Measurements from ENCODE around the gene SLC2A5.
"Not testable (repeated sequence)": the region's sequence is repeated elsewhere in the genome, so short reads cannot be mapped to it uniquely, and the experiment has no call there.

Gene SLC2A5

DNA sequence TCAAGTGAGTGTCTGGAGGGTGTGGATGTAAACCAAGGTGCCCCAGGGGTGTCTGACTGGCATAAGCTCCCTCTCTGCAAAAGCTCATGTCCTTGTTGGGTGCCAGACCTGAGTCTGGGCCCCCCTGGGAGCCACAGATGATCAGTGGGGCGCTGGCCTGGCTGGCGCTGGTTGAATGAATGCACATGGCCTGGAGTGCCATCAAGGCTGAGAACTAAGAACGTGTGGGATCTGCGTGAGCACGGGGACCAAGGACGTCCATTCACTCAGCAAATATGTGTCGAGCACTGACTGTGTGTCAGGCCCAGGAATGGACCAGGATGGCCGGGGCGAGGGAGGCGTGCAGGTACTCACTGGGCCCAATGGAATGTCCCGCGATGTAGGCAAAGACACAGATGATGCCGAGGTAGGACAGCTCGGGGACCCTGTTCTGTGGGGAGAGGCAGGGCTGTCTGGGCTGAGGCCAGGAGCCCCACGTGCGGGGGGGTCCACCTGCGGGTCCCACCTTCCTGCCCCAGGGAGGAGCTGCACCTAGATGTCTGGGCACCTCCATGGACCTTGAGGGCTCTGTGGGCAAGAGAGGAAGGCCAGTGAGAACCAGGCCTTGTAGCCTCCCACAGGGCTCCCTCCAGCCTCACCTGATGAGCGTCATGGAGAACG lies 62.3 kb downstream of the SLC2A5 start:
- H3K9me3 Mint-ChIP-seq: no peaks in the 10 kb centered on the region
- no peak for DNase-seq
- no peak overlapping the region for H3K27ac Mint-ChIP-seq
- CTCF ChIA-PET: interaction anchor here (1.3 to 9.4 kb wide), 4 partner anchors 20 to 96 kb away, joined by 3 to 123 read pairs (median 80); no protein-coding TSS in a partner anchor
- no peaks in the 10 kb centered on the region for H3K36me3 Mint-ChIP-seq
- no peak overlapping the region for H3K4me3 Mint-ChIP-seq
- peaks cover 20% of the 10 kb centered on the region for H3K4me1 Mint-ChIP-seq
- peaks cover 44% of the 10 kb centered on the region for H3K27me3 Mint-ChIP-seq

DNA sequence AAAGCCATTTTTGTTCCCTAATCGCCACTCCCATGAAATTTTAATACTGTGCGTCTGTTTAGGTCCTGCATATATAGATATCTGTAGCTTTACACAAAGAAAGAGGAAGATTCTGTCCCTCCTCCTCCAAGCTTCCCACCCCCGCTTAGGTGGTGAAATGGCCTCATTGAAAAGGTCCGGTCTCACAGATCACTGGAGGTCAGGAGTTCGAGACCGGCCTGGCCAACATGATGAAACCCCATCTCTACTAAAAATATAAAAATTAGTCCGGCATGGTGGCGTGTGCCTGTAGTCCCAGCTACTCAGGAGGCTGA lies 64.1 kb downstream of the SLC2A5 start:
- peaks cover 13% of the 10 kb centered on the region for H3K4me1 Mint-ChIP-seq
- no peak for DNase-seq
- no peaks in the 10 kb centered on the region for H3K9me3 Mint-ChIP-seq
- H3K36me3 Mint-ChIP-seq: no peaks in the 10 kb centered on the region
- H3K27ac Mint-ChIP-seq: no peak overlapping the region
- no peak overlapping the region for H3K4me3 Mint-ChIP-seq
- CTCF ChIA-PET: interaction anchor here (0.7 to 9.4 kb wide), 45 partner anchors 8 to 991 kb away, joined by 3 to 123 read pairs (median 7); no protein-coding TSS in a partner anchor
- H3K27me3 Mint-ChIP-seq: peaks cover 35% of the 10 kb centered on the region

DNA sequence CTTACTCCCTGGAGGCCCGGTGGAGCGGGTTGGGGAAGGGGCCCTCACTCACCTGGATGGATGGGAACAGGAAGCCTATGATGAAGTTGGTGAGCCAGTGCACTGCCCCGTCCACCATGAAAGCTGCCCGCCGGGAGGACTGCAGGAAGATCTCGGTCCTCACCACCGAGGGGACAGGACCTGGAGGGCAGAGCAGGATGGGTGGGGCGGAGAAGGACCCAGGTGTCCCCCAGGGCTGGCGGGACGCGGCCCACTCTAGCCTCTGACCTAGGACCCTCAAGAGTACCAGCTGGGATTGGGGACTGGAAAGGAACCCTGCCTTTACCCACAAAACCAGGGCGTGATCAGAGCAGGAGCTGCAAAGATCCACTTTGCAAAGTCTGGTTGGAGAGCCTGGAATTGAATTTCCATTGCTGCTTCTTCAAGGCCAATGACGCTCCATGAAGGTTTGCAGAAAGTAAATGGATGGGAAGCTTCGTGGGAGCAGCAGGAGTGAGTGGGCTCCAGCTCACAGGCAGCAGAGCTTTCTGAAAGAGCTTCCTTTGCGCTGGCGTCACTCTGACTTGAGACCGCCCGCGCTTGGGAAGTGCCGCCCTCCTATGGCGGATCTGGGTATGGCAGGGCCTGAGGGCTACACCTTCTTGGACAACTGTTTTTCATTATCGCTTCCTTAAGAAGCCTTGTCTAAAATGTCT lies 64.6 kb downstream of the SLC2A5 start:
- CTCF ChIA-PET: interaction anchor here (0.5 to 9.4 kb wide), 53 partner anchors 8 to 991 kb away, joined by 3 to 123 read pairs (median 5); no protein-coding TSS in a partner anchor
- peak overlapping the region; percentile 75 for H3K27ac Mint-ChIP-seq

DNA sequence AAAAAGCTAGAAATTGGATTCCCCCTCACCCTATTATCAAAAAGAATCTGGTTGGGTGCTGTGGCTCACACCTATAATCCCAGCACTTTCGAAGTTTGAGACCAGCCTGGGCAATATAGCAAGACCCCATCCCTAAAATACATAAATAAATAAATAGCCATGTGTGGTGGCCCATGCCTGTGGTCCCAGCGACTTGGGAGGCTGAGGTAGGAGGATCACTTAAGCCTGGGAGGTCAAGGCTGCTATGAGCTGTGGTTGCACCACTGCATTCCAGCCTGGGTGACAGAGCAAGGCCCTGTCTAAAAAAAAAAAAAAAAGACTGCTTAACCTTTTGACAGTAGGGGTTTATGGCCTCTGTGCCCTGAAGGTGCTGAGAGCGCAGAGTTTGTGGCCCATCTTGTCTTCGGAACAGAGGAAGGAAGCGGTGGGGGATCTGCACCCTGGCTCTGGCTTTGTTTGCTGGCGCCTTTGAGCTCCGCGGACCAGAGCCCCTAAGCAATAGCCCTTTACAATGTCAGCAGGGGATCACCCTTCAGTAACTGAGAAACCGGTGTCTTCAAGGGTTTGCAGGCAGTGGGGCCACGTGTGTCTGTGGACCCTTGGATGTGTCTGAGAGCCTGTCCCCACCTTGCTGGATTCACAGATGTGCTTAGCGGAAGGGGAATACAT lies 65.3 kb downstream of the SLC2A5 start:
- Mint-ChIP-seq H3K9me3 (no peaks in the 10 kb centered on the region), H3K4me3 (peak overlapping the region; percentile 50), H3K27me3 (peaks cover 37% of the 10 kb centered on the region), H3K27ac (no peak overlapping the region), H3K36me3 (no peaks in the 10 kb centered on the region), H3K4me1 (peaks cover 13% of the 10 kb centered on the region)
- CTCF ChIA-PET: interaction anchor here (0.6 to 9.4 kb wide), 24 partner anchors 8 to 189 kb away, joined by 3 to 123 read pairs (median 8); no protein-coding TSS in a partner anchor
- peak; percentile 47 for DNase-seq

More for the DNA sequence above, 64.6 kb downstream of the SLC2A5 start:
- peak; percentile 91 for DNase-seq
- H3K36me3 Mint-ChIP-seq: no peaks in the 10 kb centered on the region
- H3K27me3 Mint-ChIP-seq: peaks cover 35% of the 10 kb centered on the region
- H3K4me3 Mint-ChIP-seq: peak overlapping the region; percentile 50
- H3K9me3 Mint-ChIP-seq: no peaks in the 10 kb centered on the region
- H3K4me1 Mint-ChIP-seq: peaks cover 13% of the 10 kb centered on the region

DNA sequence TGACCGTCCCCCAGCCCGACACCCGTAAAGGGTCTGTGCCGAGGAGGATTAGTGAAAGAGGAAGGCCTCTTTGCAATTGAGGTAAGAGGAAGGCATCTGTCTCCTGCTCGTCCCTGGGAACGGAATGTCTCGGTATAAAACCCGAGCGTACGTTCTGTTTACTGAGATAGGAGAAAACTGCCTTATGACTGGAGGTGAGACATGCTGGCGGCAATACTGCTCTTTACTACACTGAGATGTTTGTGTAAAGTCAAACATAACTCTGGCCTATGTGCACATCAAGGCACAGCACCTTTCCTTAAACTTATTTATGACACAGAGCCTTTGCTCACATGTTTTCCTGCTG lies 67.2 kb downstream of the SLC2A5 start:
- not testable (repeated sequence) for H3K9me3 Mint-ChIP-seq, DNase-seq, H3K27ac Mint-ChIP-seq, H3K36me3 Mint-ChIP-seq, H3K4me3 Mint-ChIP-seq
- CTCF ChIA-PET: interaction anchor here (6.3 kb wide), 1 partner anchor 83 kb away, joined by 123 read pairs; no protein-coding TSS in a partner anchor
- peaks cover 13% of the 10 kb centered on the region for H3K4me1 Mint-ChIP-seq
- H3K27me3 Mint-ChIP-seq: peaks cover 31% of the 10 kb centered on the region

DNA sequence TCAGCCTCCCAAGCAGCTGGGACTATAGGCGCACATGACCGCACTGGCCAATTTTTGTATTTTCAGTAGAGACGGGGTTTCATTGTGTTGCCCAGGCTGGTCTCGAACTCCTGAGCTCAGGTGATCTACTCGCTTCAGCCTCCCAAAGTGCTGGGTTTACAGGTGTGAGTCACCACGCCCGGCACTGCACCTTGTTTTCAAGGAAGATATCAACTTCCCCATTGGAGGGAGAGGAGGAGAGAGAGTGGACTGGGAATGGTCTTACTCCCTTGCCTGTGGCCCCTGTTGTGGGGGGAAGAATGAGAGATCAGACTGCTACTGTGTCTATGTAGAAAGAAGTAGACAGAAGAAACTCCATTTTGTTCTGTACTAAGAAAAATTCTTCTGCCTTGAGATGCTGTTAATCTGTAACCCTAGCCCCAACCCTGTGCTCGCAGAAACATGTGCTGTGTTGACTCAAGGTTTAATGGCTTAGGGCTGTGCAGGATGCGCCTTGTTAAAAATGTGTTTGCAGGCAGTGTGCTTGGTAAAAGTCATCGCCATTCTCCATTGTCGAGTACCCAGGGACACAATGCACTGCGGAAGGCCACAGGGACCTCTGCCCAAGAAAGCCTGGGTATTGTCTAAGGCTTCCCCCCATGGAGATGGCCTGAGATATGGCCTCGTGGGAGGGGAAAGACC lies 67.8 kb downstream of the SLC2A5 start:
- not testable (repeated sequence) for H3K36me3 Mint-ChIP-seq, DNase-seq, H3K4me3 Mint-ChIP-seq, H3K27ac Mint-ChIP-seq, H3K9me3 Mint-ChIP-seq
- CTCF ChIA-PET: interaction anchor here (0.7 to 0.8 kb wide), 2 partner anchors 18 to 83 kb away, joined by 3 read pairs; no protein-coding TSS in a partner anchor
- Mint-ChIP-seq H3K27me3 (peaks cover 31% of the 10 kb centered on the region), H3K4me1 (peaks cover 13% of the 10 kb centered on the region)

DNA sequence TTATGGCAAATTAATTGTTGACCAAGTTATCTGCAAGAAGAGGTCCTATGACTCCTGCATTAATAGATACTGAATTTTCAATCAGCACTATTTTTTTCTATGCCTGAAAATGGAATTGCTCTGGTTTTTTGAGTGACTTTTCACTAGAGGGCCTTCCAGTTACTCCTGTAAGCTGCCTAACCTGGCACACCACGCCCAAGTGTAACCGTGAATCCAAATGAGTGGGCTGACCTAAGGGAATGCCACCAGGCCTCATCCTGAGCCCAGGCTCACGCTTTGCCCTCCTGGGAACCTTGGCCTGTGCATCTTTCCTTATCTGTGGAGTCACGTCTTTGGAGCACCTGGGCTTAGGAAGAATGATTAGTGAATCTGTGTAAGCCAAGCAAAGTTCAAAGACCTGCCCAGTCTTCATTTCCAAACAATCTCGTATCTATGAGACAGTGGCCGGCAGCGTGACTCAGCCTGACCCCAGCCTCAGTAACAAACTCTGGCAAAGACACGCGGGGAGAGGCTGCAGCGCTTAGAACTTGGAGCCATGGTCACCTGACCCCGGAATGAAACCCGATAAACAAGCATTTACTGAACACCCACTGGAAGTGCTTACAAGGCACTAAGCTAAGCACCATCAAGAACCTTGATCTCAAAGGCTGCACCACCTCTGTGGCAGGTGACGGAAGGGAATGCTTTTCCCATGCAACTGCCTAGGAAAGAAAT lies 75.3 kb downstream of the SLC2A5 start:
- not testable (repeated sequence) for H3K9me3 Mint-ChIP-seq, H3K36me3 Mint-ChIP-seq, DNase-seq, H3K4me3 Mint-ChIP-seq, H3K27me3 Mint-ChIP-seq, H3K27ac Mint-ChIP-seq
- CTCF ChIA-PET: interaction anchor here (1.9 to 11.3 kb wide), 2 partner anchors 75 to 76 kb away, joined by 5 to 208 read pairs; no protein-coding TSS in a partner anchor
- H3K4me1 Mint-ChIP-seq: peaks cover 18% of the 10 kb centered on the region

DNA sequence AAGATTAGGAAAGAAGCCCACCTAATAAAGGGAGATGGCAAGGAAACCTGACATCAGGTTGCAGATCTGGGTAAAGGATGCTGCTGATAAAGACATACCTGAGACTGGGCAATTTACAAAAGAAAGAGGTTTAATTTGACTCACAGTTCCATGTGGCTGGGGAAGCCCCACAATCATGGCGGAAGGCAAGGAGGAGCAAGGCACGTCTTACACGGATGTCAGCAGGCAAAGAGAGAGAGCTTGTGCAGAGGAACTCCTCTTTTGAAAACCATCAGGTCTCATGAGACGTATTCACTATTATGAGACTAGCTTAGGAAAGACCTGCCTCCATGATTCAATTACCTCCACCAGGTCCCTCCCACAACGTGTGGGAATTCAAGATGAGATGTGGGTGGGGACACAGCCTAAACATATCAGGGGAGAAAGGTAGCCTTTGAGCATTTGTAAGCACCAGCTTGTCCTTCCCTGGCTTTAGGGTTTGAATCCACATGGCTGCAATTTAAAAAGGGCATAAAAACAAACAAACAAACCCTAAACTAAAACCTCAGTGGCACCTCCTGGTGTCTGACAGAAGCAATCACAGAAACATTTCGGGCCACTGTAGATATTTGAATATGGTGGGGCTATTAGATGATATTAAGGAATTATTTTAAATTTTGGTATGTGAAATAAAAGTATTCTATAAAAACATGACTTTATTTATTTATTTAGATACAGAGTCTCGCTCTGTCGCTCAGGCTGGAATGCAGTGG lies 76.3 kb downstream of the SLC2A5 start:
- peaks cover 3% of the 10 kb centered on the region for H3K9me3 Mint-ChIP-seq
- H3K36me3 Mint-ChIP-seq: no peaks in the 10 kb centered on the region
- peaks cover 9% of the 10 kb centered on the region for H3K27me3 Mint-ChIP-seq
- H3K27ac Mint-ChIP-seq: no peak overlapping the region
- DNase-seq: no peak
- CTCF ChIA-PET: interaction anchor here (1.4 to 11.3 kb wide), 2 partner anchors 12 to 74 kb away, joined by 9 to 208 read pairs; no protein-coding TSS in a partner anchor
- no peak overlapping the region for H3K4me3 Mint-ChIP-seq
- H3K4me1 Mint-ChIP-seq: peaks cover 27% of the 10 kb centered on the region

DNA sequence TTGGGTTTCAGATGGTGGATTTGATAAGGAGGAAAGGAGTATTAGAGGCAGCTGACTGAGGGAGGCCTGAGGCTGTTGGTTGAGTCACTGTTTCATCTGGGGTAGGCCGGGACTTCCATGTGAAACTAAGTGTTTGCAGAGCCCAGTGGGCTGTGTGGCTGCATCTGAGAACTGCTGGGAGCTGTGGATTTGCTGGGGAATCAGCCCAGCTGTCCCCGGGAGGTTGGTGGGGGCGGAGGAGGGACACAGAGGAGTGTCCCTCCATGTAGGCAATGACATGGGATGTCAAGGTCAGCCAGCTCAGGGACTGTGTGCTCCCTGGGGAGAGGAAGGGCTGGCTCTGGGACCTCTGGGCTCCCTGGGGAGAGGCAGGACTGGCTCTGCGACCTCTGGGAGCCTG lies 79.6 kb downstream of the SLC2A5 start:
- peaks cover 57% of the 10 kb centered on the region for H3K4me1 Mint-ChIP-seq
- CTCF ChIA-PET: interaction anchor here (0.6 to 11.3 kb wide), 15 partner anchors 15 to 140 kb away, joined by 3 to 208 read pairs (median 6); partner anchors contain the start of gene CA6
- DNase-seq: peak; percentile 46
- peak overlapping the region; percentile 1 for H3K4me3 Mint-ChIP-seq
- no peaks in the 10 kb centered on the region for H3K27me3 Mint-ChIP-seq
- H3K9me3 Mint-ChIP-seq: peaks cover 3% of the 10 kb centered on the region
- H3K27ac Mint-ChIP-seq: peak overlapping the region; percentile 83
- H3K36me3 Mint-ChIP-seq: no peaks in the 10 kb centered on the region

DNA sequence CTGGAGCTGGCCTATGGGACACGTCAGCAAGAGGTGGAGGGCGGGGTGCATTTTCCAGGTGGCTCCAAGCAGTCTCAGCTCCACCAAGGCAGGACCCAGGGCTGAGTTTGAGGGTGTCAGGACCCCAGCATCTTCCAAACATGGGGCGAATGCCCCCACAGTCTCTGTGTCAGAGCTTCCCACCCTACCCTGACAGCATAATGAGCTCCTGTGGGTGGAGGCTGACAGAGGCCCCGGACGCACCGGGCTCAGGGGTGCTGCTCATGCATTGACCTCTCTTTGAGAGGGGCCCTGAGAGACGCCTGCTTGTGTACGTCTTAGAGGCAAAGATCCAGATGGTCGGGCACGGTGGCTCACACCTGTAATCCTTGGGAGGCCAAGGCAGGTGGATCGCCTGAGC lies 80.4 kb downstream of the SLC2A5 start:
- no peak overlapping the region for H3K4me3 Mint-ChIP-seq
- H3K4me1 Mint-ChIP-seq: peaks cover 63% of the 10 kb centered on the region
- CTCF ChIA-PET: interaction anchor here (0.7 to 11.3 kb wide), 14 partner anchors 16 to 139 kb away, joined by 3 to 208 read pairs (median 6); partner anchors contain the start of gene CA6
- no peak for DNase-seq
- no peaks in the 10 kb centered on the region for H3K36me3 Mint-ChIP-seq
- no peaks in the 10 kb centered on the region for H3K27me3 Mint-ChIP-seq
- H3K9me3 Mint-ChIP-seq: peaks cover 3% of the 10 kb centered on the region
- H3K27ac Mint-ChIP-seq: peak overlapping the region; percentile 49

DNA sequence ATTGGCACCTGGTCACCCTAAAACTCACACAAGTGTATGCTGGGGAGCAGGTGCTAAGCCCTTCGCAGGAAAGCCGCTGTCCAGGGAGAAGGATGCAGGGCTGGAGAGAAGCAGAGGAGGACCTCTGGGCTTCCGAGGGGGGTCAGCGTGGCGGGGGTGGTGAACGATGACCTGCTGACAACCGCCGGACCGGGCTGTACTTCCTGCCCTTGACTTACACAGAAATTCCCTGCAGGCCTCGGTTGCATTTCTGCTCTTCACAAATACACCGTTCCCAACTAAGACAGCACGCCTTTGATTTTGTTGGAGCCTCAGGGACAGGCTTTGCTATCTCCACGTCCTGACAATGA lies 80.8 kb downstream of the SLC2A5 start:
- Mint-ChIP-seq H3K9me3 (peaks cover 3% of the 10 kb centered on the region), H3K27me3 (no peaks in the 10 kb centered on the region), H3K4me1 (peaks cover 68% of the 10 kb centered on the region), H3K4me3 (no peak overlapping the region), H3K27ac (no peak overlapping the region), H3K36me3 (no peaks in the 10 kb centered on the region)
- CTCF ChIA-PET: interaction anchor here (1.5 to 11.3 kb wide), 11 partner anchors 16 to 129 kb away, joined by 5 to 208 read pairs (median 8); no protein-coding TSS in a partner anchor
- no peak for DNase-seq

DNA sequence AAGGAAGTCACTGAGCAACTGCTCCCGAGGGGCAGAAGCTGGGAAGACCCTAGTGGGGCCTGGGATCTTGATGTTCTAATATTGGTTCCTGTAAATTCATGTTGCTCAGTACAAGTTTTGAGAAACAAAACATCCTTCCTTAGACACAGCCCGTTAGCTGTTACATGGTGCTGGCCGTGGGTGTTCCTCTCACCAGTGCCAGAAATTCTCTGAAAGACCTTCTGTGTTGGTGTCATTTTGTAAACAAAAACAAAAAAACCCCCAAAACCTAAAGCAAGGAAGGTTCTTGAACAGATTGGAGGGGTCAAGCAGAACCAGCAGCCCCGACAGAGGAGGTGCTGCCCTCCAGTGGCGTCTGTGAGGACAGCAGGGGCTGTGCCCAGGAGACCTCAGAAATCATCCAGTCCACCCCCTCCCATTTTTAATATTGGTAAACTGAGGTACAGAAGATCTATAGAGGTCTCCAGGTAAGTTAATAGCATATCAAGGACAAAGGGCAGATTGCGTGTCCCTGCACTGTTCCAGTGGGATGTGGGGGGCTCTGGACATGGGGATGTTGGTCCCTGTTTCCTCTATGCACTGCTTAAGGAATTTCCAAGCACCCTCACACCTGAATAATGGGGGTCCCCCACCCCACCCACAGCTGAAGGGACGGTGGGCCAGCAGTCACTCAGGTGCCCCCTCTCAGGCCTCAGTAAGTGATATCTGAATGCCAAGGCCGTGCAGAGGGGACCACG lies 81.4 kb downstream of the SLC2A5 start:
- Mint-ChIP-seq H3K9me3 (peaks cover 3% of the 10 kb centered on the region), H3K36me3 (no peaks in the 10 kb centered on the region), H3K4me1 (peaks cover 74% of the 10 kb centered on the region), H3K27me3 (no peaks in the 10 kb centered on the region), H3K27ac (peak overlapping the region; percentile 95), H3K4me3 (peak overlapping the region; percentile 63)
- peak; percentile 80 for DNase-seq
- CTCF ChIA-PET: interaction anchor here (0.6 to 11.3 kb wide), 23 partner anchors 11 to 128 kb away, joined by 3 to 208 read pairs (median 6); partner anchors contain the start of genes CA6 and ENO1

Measured in activated naive CD4-positive, alpha-beta T cell treated with anti-CD3 and anti-CD28 coated beads, Interleukin-2, amount 10 ng/mL, durations not matched to agents 7 days and 5 days (primary cell).